Measurements from ENCODE around the gene TTC9. TPM values are rescaled to one million over a fixed set of nuclear protein-coding genes. Genes with fewer than 3 reads are reported as not detected.

TTC9 gene
- total and polyA plus RNA-seq, 2 experiments from 2014 or later = 10.3 to 34.2 TPM

DNA sequence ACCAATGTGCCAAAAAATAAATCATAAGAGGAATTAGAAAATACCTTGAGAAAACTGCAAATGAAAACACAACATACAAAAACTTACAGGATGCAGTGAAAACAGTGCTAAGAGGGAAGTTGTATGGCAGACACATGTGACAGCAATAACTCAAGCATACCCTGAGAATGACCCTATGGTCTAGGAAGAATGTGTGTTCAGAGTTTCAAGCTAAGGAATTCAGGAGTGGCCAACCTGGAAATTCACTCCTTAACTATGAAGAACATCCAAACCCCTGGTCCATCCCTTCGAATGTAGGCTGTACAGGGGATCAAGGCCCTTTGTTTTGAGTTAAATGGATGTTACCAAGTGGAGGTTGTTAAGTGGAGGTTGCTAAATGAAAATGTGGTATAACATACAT lies 16.7 kb upstream of the TTC9 start (continued):
- TF ChIP-seq, protein P1, sequence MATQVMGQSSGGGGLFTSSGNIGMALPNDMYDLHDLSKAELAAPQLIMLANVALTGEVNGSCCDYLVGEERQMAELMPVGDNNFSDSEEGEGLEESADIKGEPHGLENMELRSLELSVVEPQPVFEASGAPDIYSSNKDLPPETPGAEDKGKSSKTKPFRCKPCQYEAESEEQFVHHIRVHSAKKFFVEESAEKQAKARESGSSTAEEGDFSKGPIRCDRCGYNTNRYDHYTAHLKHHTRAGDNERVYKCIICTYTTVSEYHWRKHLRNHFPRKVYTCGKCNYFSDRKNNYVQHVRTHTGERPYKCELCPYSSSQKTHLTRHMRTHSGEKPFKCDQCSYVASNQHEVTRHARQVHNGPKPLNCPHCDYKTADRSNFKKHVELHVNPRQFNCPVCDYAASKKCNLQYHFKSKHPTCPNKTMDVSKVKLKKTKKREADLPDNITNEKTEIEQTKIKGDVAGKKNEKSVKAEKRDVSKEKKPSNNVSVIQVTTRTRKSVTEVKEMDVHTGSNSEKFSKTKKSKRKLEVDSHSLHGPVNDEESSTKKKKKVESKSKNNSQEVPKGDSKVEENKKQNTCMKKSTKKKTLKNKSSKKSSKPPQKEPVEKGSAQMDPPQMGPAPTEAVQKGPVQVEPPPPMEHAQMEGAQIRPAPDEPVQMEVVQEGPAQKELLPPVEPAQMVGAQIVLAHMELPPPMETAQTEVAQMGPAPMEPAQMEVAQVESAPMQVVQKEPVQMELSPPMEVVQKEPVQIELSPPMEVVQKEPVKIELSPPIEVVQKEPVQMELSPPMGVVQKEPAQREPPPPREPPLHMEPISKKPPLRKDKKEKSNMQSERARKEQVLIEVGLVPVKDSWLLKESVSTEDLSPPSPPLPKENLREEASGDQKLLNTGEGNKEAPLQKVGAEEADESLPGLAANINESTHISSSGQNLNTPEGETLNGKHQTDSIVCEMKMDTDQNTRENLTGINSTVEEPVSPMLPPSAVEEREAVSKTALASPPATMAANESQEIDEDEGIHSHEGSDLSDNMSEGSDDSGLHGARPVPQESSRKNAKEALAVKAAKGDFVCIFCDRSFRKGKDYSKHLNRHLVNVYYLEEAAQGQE (IDR thresholded peaks at IDR 0.05; ENCODE audit: unreplicated experiment) = no peak
- TF ChIP-seq POLR2AphosphoS5 (IDR thresholded peaks at IDR 0.05; ENCODE audit: low read depth) (no peak), EZH2 (IDR thresholded peaks at IDR 0.05; ENCODE audit: low read depth, unreplicated experiment) (no peak), ZNF114 (CRISPR knock-in tag; IDR thresholded peaks at IDR 0.05) (no peak), ZNF331 (CRISPR knock-in tag; IDR thresholded peaks at IDR 0.05; ENCODE audit: low read depth) (no peak)

DNA sequence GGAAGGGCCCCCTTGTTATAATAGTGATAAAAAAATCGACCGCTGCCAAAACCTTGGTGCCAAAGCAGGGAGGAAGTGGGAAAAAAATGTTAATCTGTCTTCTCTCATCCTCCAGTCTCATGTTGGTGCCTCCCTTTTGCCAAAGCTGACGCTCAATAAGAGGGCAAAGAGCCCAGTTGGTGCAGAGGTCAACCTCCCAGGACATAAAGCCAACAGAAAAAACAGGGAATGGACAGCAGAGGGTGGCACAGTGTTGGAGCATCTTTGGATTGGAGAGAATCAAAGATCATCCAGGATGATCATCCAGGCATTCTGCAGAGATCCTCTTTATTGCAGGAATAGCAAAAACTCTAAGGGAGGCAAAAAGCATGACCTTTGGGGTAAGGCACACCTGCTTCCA lies 9.8 kb upstream of the TTC9 start:
- H3K27ac Mint-ChIP-seq = no peak overlapping the region
- no peaks in the 10 kb centered on the region for H3K4me1 Mint-ChIP-seq
- DNase-seq (ENCODE audit: low spot score) = no peak
- Histone ChIP-seq H3K79me2 (replicated peaks; ENCODE audit: insufficient read depth) (no peaks in the 10 kb centered on the region), H3K4me1 (ENCODE audit: insufficient read depth) (no peaks in the 10 kb centered on the region), H3K27me3 (ENCODE audit: insufficient read depth) (no peaks in the 10 kb centered on the region), H3F3A (replicated peaks; ENCODE audit: low read depth) (no peaks in the 10 kb centered on the region), H3K4me2 (no peak overlapping the region), H3K27ac (ENCODE audit: low read depth) (no peak overlapping the region), H3K36me3 (ENCODE audit: insufficient read depth) (peaks cover 5% of the 10 kb centered on the region; the same call in 1 of the 2 replicates), H2AFZ (no peak overlapping the region), H3K4me3 (no peak overlapping the region), H4K20me1 (replicated peaks; ENCODE audit: insufficient read depth) (no peaks in the 10 kb centered on the region), H3K9me2 (ENCODE audit: insufficient read depth) (no peaks in the 10 kb centered on the region)
- peaks cover 1% of the 10 kb centered on the region for H3K27me3 Mint-ChIP-seq (ENCODE audit: insufficient read depth, low read depth, poor library complexity)
- no peak for ATAC-seq
- peaks cover 36% of the 10 kb centered on the region for H3K36me3 Mint-ChIP-seq (ENCODE audit: low read depth)
- H3K9me3 Mint-ChIP-seq = peaks cover 27% of the 10 kb centered on the region
- H3K4me3 Mint-ChIP-seq = no peak overlapping the region
- TF ChIP-seq EZH2 (IDR thresholded peaks at IDR 0.05; ENCODE audit: low read depth, unreplicated experiment) = no peak
- TF ChIP-seq POLR2AphosphoS5 (IDR thresholded peaks at IDR 0.05; ENCODE audit: low read depth) = no peak
- TF ChIP-seq, protein P1 (IDR thresholded peaks at IDR 0.05; ENCODE audit: unreplicated experiment) = no peak
- TF ChIP-seq, protein P2, sequence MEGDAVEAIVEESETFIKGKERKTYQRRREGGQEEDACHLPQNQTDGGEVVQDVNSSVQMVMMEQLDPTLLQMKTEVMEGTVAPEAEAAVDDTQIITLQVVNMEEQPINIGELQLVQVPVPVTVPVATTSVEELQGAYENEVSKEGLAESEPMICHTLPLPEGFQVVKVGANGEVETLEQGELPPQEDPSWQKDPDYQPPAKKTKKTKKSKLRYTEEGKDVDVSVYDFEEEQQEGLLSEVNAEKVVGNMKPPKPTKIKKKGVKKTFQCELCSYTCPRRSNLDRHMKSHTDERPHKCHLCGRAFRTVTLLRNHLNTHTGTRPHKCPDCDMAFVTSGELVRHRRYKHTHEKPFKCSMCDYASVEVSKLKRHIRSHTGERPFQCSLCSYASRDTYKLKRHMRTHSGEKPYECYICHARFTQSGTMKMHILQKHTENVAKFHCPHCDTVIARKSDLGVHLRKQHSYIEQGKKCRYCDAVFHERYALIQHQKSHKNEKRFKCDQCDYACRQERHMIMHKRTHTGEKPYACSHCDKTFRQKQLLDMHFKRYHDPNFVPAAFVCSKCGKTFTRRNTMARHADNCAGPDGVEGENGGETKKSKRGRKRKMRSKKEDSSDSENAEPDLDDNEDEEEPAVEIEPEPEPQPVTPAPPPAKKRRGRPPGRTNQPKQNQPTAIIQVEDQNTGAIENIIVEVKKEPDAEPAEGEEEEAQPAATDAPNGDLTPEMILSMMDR (conservative IDR thresholded peaks at IDR 0.05; ENCODE audit: low read depth in 2 of 2) = peak in 1 of 2 experiments; percentile 42; a peak in 2 of 4 replicates
- TF ChIP-seq, protein P3, sequence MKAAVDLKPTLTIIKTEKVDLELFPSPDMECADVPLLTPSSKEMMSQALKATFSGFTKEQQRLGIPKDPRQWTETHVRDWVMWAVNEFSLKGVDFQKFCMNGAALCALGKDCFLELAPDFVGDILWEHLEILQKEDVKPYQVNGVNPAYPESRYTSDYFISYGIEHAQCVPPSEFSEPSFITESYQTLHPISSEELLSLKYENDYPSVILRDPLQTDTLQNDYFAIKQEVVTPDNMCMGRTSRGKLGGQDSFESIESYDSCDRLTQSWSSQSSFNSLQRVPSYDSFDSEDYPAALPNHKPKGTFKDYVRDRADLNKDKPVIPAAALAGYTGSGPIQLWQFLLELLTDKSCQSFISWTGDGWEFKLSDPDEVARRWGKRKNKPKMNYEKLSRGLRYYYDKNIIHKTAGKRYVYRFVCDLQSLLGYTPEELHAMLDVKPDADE (IDR thresholded peaks at IDR 0.05) = no peak
- TF ChIP-seq, protein P4, sequence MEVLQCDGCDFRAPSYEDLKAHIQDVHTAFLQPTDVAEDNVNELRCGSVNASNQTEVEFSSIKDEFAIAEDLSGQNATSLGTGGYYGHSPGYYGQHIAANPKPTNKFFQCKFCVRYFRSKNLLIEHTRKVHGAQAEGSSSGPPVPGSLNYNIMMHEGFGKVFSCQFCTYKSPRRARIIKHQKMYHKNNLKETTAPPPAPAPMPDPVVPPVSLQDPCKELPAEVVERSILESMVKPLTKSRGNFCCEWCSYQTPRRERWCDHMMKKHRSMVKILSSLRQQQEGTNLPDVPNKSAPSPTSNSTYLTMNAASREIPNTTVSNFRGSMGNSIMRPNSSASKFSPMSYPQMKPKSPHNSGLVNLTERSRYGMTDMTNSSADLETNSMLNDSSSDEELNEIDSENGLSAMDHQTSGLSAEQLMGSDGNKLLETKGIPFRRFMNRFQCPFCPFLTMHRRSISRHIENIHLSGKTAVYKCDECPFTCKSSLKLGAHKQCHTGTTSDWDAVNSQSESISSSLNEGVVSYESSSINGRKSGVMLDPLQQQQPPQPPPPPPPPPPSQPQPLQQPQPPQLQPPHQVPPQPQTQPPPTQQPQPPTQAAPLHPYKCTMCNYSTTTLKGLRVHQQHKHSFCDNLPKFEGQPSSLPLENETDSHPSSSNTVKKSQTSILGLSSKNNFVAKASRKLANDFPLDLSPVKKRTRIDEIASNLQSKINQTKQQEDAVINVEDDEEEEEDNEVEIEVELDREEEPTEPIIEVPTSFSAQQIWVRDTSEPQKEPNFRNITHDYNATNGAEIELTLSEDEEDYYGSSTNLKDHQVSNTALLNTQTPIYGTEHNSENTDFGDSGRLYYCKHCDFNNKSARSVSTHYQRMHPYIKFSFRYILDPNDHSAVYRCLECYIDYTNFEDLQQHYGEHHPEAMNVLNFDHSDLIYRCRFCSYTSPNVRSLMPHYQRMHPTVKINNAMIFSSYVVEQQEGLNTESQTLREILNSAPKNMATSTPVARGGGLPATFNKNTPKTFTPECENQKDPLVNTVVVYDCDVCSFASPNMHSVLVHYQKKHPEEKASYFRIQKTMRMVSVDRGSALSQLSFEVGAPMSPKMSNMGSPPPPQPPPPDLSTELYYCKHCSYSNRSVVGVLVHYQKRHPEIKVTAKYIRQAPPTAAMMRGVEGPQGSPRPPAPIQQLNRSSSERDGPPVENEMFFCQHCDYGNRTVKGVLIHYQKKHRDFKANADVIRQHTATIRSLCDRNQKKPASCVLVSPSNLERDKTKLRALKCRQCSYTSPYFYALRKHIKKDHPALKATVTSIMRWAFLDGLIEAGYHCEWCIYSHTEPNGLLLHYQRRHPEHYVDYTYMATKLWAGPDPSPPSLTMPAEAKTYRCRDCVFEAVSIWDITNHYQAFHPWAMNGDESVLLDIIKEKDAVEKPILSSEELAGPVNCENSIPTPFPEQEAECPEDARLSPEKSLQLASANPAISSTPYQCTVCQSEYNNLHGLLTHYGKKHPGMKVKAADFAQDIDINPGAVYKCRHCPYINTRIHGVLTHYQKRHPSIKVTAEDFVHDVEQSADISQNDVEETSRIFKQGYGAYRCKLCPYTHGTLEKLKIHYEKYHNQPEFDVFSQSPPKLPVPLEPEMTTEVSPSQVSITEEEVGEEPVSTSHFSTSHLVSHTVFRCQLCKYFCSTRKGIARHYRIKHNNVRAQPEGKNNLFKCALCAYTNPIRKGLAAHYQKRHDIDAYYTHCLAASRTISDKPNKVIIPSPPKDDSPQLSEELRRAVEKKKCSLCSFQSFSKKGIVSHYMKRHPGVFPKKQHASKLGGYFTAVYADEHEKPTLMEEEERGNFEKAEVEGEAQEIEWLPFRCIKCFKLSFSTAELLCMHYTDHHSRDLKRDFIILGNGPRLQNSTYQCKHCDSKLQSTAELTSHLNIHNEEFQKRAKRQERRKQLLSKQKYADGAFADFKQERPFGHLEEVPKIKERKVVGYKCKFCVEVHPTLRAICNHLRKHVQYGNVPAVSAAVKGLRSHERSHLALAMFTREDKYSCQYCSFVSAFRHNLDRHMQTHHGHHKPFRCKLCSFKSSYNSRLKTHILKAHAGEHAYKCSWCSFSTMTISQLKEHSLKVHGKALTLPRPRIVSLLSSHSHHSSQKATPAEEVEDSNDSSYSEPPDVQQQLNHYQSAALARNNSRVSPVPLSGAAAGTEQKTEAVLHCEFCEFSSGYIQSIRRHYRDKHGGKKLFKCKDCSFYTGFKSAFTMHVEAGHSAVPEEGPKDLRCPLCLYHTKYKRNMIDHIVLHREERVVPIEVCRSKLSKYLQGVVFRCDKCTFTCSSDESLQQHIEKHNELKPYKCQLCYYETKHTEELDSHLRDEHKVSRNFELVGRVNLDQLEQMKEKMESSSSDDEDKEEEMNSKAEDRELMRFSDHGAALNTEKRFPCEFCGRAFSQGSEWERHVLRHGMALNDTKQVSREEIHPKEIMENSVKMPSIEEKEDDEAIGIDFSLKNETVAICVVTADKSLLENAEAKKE (CRISPR knock-in tag; IDR thresholded peaks at IDR 0.05) = no peak
